Calu3 (cell line): ENCODE data around the gene EVC2. TPM values are rescaled to one million over a fixed set of nuclear protein-coding genes. Genes with fewer than 3 reads are reported as not detected.

ENCODE experiments used
- BruUV-seq: library from RNA; stranded (reverse); fragments of 400-500 nt; replicated peaks from 2 replicates; lab custom pipeline; 2021; lab: Mats Ljungman, UMichigan
- CTCF ChIA-PET: fragments of 300-600 bp; sonication (Branson Sonifier 250); formaldehyde crosslinking; loops from one replicate; lab custom pipeline; 2022; ENCODE audit warnings: antibody characterized with exemption; lab: Charles Lee
- DNase-seq: peaks from one replicate; pipeline ENCODE4 v3.0.0; 2022
- H3K27ac Mint-ChIP-seq: one replicate; pipeline ENCODE4 v1.8.0; 2022; ENCODE audit warnings: mixed read lengths; ENCODE audit not compliant: unreplicated experiment
- H3K27me3 Mint-ChIP-seq: one replicate; pipeline ENCODE4 v1.8.0; 2022; ENCODE audit warnings: mixed read lengths; ENCODE audit not compliant: unreplicated experiment
- H3K36me3 Mint-ChIP-seq: one replicate; pipeline ENCODE4 v1.8.0; 2022; ENCODE audit warnings: mild to moderate bottlenecking, moderate library complexity, mixed read lengths; ENCODE audit not compliant: insufficient read depth, unreplicated experiment
- H3K4me1 Mint-ChIP-seq: one replicate; pipeline ENCODE4 v1.8.0; 2022; ENCODE audit warnings: mild to moderate bottlenecking, low read depth, mixed read lengths; ENCODE audit not compliant: unreplicated experiment
- H3K4me3 Mint-ChIP-seq: one replicate; pipeline ENCODE4 v1.8.0; 2022; ENCODE audit warnings: mild to moderate bottlenecking, low read depth, moderate library complexity, mixed read lengths; ENCODE audit not compliant: unreplicated experiment
- H3K9me3 Mint-ChIP-seq: one replicate; pipeline ENCODE4 v1.8.0; 2022; ENCODE audit warnings: low read depth, mixed read lengths; ENCODE audit not compliant: unreplicated experiment
- intact Hi-C: fragments of 100-400 bp; cut with micrococcal nuclease; formaldehyde crosslinking; loops from one replicate; pipeline ENCODE4 v1.10.0; 2022; ENCODE audit not compliant: unreplicated experiment
- total RNA-seq: library from RNA; stranded (reverse); gene quantifications from 2 replicates; pipeline ENCODE4 v1.2.3, GENCODE V29; 2022
- TF ChIP-seq, protein P1 (sequence below): fragments of 200-600 bp; IDR thresholded peaks from one replicate; pipeline ENCODE4 v1.8.0; 2022; ENCODE audit warnings: antibody characterized with exemption; ENCODE audit not compliant: unreplicated experiment

Gene EVC2
- total RNA-seq, 1 experiment from 2014 or later = not detected

DNA sequence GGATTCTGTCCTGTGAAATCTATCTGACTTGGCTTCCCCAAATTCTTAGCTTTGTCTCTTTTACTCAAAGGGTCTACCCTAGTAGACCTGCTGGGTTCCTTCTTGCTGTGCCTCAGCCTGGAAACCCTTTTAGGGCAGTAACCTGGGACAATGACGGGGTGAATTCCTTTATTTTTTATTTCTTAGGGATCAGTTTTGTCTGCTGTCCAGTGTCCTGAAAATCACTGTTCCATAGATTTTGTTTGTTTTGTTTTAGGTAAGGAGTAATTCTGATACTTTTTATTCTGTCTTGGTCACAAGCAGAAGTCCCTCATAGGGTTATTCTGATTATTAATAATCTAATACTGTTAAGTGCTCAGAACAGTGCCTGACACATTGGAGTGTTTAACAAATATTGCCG is 118.9 kb downstream of the EVC2 start:
- Mint-ChIP-seq H3K27ac (no peak overlapping the region), H3K4me1 (no peaks in the 10 kb centered on the region), H3K9me3 (peaks cover 10% of the 10 kb centered on the region), H3K4me3 (no peak overlapping the region), H3K36me3 (no peaks in the 10 kb centered on the region), H3K27me3 (no peaks in the 10 kb centered on the region)
- BruUV-seq = no TSS peak
- no peak for DNase-seq
- CTCF ChIA-PET = no interaction called here
- intact Hi-C loops = no loop called here
- TF ChIP-seq, protein P1, sequence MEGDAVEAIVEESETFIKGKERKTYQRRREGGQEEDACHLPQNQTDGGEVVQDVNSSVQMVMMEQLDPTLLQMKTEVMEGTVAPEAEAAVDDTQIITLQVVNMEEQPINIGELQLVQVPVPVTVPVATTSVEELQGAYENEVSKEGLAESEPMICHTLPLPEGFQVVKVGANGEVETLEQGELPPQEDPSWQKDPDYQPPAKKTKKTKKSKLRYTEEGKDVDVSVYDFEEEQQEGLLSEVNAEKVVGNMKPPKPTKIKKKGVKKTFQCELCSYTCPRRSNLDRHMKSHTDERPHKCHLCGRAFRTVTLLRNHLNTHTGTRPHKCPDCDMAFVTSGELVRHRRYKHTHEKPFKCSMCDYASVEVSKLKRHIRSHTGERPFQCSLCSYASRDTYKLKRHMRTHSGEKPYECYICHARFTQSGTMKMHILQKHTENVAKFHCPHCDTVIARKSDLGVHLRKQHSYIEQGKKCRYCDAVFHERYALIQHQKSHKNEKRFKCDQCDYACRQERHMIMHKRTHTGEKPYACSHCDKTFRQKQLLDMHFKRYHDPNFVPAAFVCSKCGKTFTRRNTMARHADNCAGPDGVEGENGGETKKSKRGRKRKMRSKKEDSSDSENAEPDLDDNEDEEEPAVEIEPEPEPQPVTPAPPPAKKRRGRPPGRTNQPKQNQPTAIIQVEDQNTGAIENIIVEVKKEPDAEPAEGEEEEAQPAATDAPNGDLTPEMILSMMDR = no peak

DNA sequence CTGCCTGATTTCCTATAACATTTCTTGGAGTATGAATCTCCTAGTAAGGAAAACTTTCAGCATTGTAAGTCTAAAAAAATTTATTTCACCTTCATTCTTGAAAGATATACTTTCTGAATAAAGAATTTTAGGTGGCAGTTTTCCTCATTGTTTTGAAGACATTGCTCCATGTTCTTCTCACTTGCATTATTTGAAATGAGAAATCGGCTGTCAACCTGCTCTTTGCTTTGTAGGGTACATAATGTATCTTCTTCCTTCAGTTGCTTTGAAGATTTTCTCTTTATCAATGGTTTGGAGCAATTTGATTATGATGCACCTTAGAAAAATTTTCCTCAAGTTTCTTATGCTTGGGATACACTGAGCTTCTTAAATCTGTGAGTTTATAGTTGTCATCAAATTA is 120.3 kb downstream of the EVC2 start:
- CTCF ChIA-PET = no interaction called here
- Mint-ChIP-seq H3K4me1 (no peaks in the 10 kb centered on the region), H3K27ac (no peak overlapping the region), H3K36me3 (no peaks in the 10 kb centered on the region), H3K9me3 (peaks cover 10% of the 10 kb centered on the region), H3K27me3 (no peaks in the 10 kb centered on the region), H3K4me3 (no peak overlapping the region)
- no TSS peak for BruUV-seq
- TF ChIP-seq, protein P1 = no peak
- intact Hi-C loops = no loop called here
- no peak for DNase-seq

- no peak overlapping the region for H3K4me3 Mint-ChIP-seq
- intact Hi-C loops = no loop called here
- no peaks in the 10 kb centered on the region for H3K4me1 Mint-ChIP-seq
- H3K36me3 Mint-ChIP-seq = no peaks in the 10 kb centered on the region
- BruUV-seq = no TSS peak
- DNase-seq = no peak
- H3K27ac Mint-ChIP-seq = no peak overlapping the region
- TF ChIP-seq, protein P1 = no peak
- H3K9me3 Mint-ChIP-seq = peaks cover 11% of the 10 kb centered on the region
- CTCF ChIA-PET = no interaction called here
- no peaks in the 10 kb centered on the region for H3K27me3 Mint-ChIP-seq
These were observed 132.4 kb downstream of the EVC2 start for GRCh38 chr4:5575941-5576340.

- no TSS peak for BruUV-seq
- Mint-ChIP-seq H3K27ac (no peak overlapping the region), H3K36me3 (no peaks in the 10 kb centered on the region), H3K9me3 (peaks cover 14% of the 10 kb centered on the region), H3K27me3 (no peaks in the 10 kb centered on the region), H3K4me1 (no peaks in the 10 kb centered on the region), H3K4me3 (no peak overlapping the region)
- TF ChIP-seq, protein P1 = no peak
- intact Hi-C loops = no loop called here
- CTCF ChIA-PET = no interaction called here
- no peak for DNase-seq
These were observed 134.0 kb downstream of the EVC2 start for GRCh38 chr4:5574386-5574785.

DNA sequence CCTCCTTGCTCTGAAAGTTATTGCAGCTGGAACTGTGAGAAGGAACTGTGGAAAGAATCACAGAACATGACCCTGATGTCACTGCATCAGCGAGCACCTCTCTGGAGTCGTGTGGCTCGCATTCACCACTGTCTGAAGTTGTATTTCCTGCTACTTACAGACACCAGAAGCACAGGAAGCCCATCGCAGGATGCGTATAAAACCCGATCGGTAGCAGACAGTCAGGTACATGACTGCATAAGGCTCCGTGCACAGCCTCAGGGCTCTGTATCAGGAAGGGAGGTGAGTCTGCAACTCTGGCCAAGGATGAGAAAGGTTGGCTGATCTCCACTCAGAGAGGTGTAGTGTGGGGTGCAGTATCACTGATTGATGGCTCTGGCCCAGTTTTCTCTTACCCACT is 134.4 kb downstream of the EVC2 start:
- Mint-ChIP-seq H3K36me3 (no peaks in the 10 kb centered on the region), H3K27me3 (no peaks in the 10 kb centered on the region), H3K27ac (no peak overlapping the region), H3K9me3 (peaks cover 11% of the 10 kb centered on the region), H3K4me3 (no peak overlapping the region), H3K4me1 (no peaks in the 10 kb centered on the region)
- no peak for DNase-seq
- TF ChIP-seq, protein P1 = no peak
- intact Hi-C loops = no loop called here
- BruUV-seq = no TSS peak
- CTCF ChIA-PET = no interaction called here
